ENCODE results near the gene SCGB1D2.

The SCGB1D2 gene

GRCh38 chr11:62260261-62260953 lies 18.4 kb downstream of the SCGB1D2 start:
- no peak for DNase-seq (ENCODE audit: low read depth in 2 of 2)

- no peak for DNase-seq (ENCODE audit: low read depth in 2 of 2)
Observed at GRCh38 chr11:62264004-62264403, 22.0 kb downstream of the SCGB1D2 start.

GRCh38 chr11:62266558-62266957 lies 24.5 kb downstream of the SCGB1D2 start:
- DNase-seq (ENCODE audit: low read depth in 2 of 2), result no peak

- no peak for DNase-seq (ENCODE audit: low read depth in 2 of 2)
Observed at GRCh38 chr11:62267050-62267449, 25.0 kb downstream of the SCGB1D2 start.

- DNase-seq (ENCODE audit: low read depth in 2 of 2), result no peak
Observed at GRCh38 chr11:62267576-62267975, 25.5 kb downstream of the SCGB1D2 start.

- no peak for DNase-seq (ENCODE audit: low read depth in 2 of 2)
Observed at GRCh38 chr11:62269654-62270278, 27.7 kb downstream of the SCGB1D2 start, which contains the start of gene SCGB2A2. TSS of gene SCGB2A2 (plus strand) at chr11:62270158. CDS start at chr11:62270217, 59 bp downstream.

- no peak for DNase-seq (ENCODE audit: low read depth in 2 of 2)
Observed at GRCh38 chr11:62273284-62273683, 31.2 kb downstream of the SCGB1D2 start.

GRCh38 chr11:62273789-62274275 lies 31.8 kb downstream of the SCGB1D2 start:
- DNase-seq (ENCODE audit: low read depth in 2 of 2), result no peak

- DNase-seq (ENCODE audit: low read depth in 2 of 2), result no peak
Observed at GRCh38 chr11:62280452-62280851, 38.4 kb downstream of the SCGB1D2 start.

Data from stimulated activated CD8-positive, alpha-beta memory T cell treated with anti-CD3 and anti-CD28 coated beads, Interleukin-2, amount 100 ng/mL, for 48 hours (primary cell).